Subcutaneous adipose tissue (tissue), 4 donors: ENCODE results near the gene CPSF4. TPM values are rescaled to one million over a fixed set of nuclear protein-coding genes. Genes with fewer than 3 reads are reported as not detected.

Source experiments
- CTCF ChIP-seq: fragments of 450-650 bp; IDR thresholded peaks from one replicate; pipeline ENCODE4 v1.5.1; 2016; ENCODE audit warnings: low read depth, mild to moderate bottlenecking, control low read depth, antibody characterized with exemption, moderate library complexity
- total RNA-seq, 4 donors: library from RNA; depleted of rRNA; stranded (reverse); fragments of >200 nt; gene quantifications; one replicate each; pipeline ENCODE4 v1.1.0, GENCODE V29; 2016

Gene CPSF4
- total RNA-seq, 4 donors from 2014 or later: 23.2 to 60.7 (median 26.6) TPM

DNA sequence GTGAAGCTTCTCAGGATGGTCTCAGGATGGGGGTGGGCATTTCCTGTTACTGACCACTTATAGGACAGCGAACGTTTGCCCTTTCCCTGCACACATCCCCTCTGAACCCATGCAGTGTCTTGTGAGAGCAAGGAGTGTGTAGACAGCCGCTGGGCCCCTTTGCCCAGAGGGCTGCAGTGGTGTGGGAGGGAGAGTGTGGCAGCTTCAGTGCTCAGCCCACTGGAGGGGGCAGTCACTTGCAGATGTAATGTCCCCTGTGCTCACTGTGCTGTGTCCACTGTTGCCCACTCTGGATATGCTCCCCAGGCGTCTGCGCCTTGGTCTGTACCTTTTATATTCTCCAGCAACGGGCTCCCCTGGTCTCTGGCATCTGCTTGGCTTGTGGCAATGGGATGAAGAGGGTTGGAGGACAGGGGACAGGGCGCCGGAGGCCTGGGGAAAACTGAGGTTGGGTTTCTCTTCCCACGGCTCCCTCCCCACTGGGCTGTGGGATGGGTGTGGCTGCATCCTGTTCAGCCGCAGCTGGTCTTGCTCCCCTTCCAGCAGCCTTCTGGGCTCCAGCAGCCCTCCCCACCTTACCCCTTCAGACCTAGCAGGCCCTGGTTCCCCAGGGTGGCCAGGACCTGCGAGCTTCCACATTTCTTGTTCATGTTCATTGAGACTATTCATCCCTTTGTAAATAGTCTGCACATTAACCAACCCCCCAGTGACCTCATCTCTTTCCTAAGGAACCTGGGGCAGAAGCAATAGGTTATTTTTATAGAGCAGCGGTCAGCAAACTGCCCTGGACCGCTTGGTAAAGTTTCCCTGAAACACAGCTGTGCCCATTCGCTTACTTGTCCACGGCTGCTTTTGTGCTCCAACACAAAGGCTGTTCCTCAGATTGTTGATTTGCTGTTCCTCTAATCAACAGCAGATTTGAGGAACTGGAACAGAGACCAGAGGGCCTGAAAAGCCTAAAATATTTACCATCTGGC, 40.0 kb downstream of the CPSF4 start:
- no peak for TF ChIP-seq CTCF

DNA sequence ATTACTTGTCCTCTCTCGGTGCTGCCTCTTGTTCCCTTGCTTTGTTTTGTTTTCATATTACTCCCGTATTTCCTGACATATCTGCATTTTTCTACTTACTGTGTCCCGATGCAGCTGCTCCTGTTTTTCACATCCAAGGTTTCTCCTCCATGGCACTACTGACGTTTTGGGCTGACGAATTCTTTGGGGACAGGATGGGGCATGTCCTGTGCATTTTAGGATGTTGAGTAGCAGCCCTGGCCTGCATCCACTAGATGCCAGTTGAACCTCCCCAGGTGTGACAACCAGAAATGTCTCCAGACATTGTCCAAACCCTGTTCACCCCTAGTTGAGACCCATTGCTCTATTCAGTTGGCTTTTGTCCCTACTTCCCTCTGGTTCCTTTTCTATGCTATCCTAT, 46.4 kb downstream of the CPSF4 start:
- TF ChIP-seq CTCF: no peak

GRCh38 chr7:99489235-99489634, 50.5 kb downstream of the CPSF4 start:
- no peak for TF ChIP-seq CTCF

GRCh38 chr7:99490878-99491277, 52.1 kb downstream of the CPSF4 start:
- TF ChIP-seq CTCF: no peak

GRCh38 chr7:99493823-99494222, 55.1 kb downstream of the CPSF4 start:
- TF ChIP-seq CTCF: no peak

DNA sequence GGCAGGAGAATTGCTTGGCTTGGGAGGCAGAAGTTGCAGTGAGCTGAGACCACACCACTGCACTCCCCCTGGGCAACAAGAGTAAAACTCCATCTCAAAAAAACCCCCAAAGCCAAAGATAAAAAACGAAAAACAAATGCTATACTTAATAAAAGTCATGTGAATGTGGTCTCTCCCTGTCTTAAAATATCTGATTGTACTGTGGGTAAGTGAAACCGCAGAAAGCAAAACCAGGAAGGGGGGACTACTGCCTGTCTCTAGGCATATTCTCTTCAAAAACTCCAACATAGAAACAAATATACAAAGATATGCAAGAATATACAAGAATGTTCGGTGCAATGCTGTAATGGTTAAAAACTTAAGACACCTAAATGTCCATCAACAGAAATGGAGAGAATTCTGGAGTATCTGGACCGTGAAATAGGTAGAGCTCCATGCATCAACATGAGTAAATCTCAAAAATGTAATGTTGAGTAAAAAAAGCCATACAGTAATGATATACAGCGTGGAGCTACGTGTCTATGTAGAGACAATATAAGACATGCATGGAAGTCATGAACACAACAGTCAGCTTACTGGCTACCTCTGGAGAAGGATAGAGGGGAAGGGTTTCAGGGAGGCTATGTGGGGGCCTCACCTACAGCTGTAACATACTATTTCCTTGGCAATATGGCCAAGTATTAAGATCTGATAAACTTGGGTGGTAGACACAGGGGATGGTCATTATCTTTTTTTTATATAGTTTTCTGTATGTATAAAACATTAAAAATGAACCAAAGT, 59.2 kb downstream of the CPSF4 start:
- no peak for TF ChIP-seq CTCF

DNA sequence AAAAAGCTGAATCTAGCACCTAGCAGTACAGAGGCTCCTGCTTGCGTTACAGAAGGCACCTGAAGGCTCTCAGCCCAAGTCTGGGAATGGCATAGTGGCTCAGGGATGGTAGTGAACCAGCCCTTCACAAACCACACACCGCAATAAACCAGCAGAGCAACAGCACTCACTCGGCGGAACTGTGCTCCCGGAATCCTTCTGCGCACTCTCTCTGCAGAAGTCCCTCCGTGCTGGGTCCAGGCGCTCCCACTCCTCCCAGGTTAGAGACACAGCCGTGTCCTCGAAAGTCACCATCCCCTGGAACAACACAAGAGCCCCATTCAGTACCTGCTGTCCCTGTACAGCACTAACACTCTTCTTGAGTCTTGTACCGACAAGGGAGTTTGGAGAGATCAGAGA, 59.8 kb downstream of the CPSF4 start:
- TF ChIP-seq CTCF: no peak
